ENCODE results near the gene CMSS1. TPM values are rescaled to one million over a fixed set of nuclear protein-coding genes. Genes with fewer than 3 reads are reported as not detected.

The CMSS1 gene
- total RNA-seq, 1 experiment from 2014 or later = 98.6 TPM

GRCh38 chr3:99859825-99860224, 42.2 kb downstream of the CMSS1 start:
- TF ChIP-seq EZH2 (IDR thresholded peaks at IDR 0.05; ENCODE audit: borderline replicate concordance, low read depth, low read length, poor library complexity, severe bottlenecking) (no peak), CTCF (conservative IDR thresholded peaks at IDR 0.05; ENCODE audit: low read depth, low read length) (no peak)
- no peak overlapping the region for H3K27ac ChIP-seq (ENCODE audit: low read depth, low read length, poor library complexity, severe bottlenecking)
- no peaks in the 10 kb centered on the region for H3K9me3 ChIP-seq (ENCODE audit: low read depth, low read length, poor library complexity, severe bottlenecking)
- no peaks in the 10 kb centered on the region for H3K36me3 ChIP-seq (ENCODE audit: insufficient read depth, low read length, poor library complexity, severe bottlenecking)
- H3K27me3 ChIP-seq (replicated peaks; ENCODE audit: insufficient read depth, low read depth, low read length, poor library complexity) = no peaks in the 10 kb centered on the region
- intact Hi-C loops (cut with micrococcal nuclease; ENCODE audit: unreplicated experiment) = no loop called here
- ChIA-PET POLR2A (ENCODE audit: low non-redundant PET) (no interaction called here), CTCF (no interaction called here)
- peak; percentile 49 for DNase-seq (ENCODE audit: low spot score)
- no peak overlapping the region for H3K4me3 ChIP-seq (ENCODE audit: low read depth, low read length, poor library complexity, severe bottlenecking)
- no TSS peak for BruUV-seq (replicated peaks)
- peaks cover 20% of the 10 kb centered on the region for H3K4me1 ChIP-seq (ENCODE audit: insufficient read depth, low read length, poor library complexity, severe bottlenecking)

- Histone ChIP-seq H3K9me3 (ENCODE audit: low read depth, low read length, poor library complexity, severe bottlenecking) (no peaks in the 10 kb centered on the region), H3K36me3 (ENCODE audit: insufficient read depth, low read length, poor library complexity, severe bottlenecking) (no peaks in the 10 kb centered on the region), H3K4me3 (ENCODE audit: low read depth, low read length, poor library complexity, severe bottlenecking) (no peak overlapping the region), H3K27ac (ENCODE audit: low read depth, low read length, poor library complexity, severe bottlenecking) (no peak overlapping the region), H3K27me3 (replicated peaks; ENCODE audit: insufficient read depth, low read depth, low read length, poor library complexity) (no peaks in the 10 kb centered on the region), H3K4me1 (ENCODE audit: insufficient read depth, low read length, poor library complexity, severe bottlenecking) (peaks cover 14% of the 10 kb centered on the region)
- no peak for TF ChIP-seq CTCF (conservative IDR thresholded peaks at IDR 0.05; ENCODE audit: low read depth, low read length)
- no peak for TF ChIP-seq EZH2 (IDR thresholded peaks at IDR 0.05; ENCODE audit: borderline replicate concordance, low read depth, low read length, poor library complexity, severe bottlenecking)
- CTCF ChIA-PET = no interaction called here
- DNase-seq (ENCODE audit: low spot score) = no peak
- intact Hi-C loops (cut with micrococcal nuclease; ENCODE audit: unreplicated experiment) = no loop called here
- POLR2A ChIA-PET (ENCODE audit: low non-redundant PET) = no interaction called here
- BruUV-seq (replicated peaks) = no TSS peak
Measured at GRCh38 chr3:99861216-99861615, 43.6 kb downstream of the CMSS1 start.

GRCh38 chr3:99862208-99862607, 44.5 kb downstream of the CMSS1 start:
- Histone ChIP-seq H3K4me3 (ENCODE audit: low read depth, low read length, poor library complexity, severe bottlenecking) (no peak overlapping the region), H3K4me1 (ENCODE audit: insufficient read depth, low read length, poor library complexity, severe bottlenecking) (peaks cover 13% of the 10 kb centered on the region), H3K36me3 (ENCODE audit: insufficient read depth, low read length, poor library complexity, severe bottlenecking) (no peaks in the 10 kb centered on the region), H3K27ac (ENCODE audit: low read depth, low read length, poor library complexity, severe bottlenecking) (no peak overlapping the region), H3K9me3 (ENCODE audit: low read depth, low read length, poor library complexity, severe bottlenecking) (no peaks in the 10 kb centered on the region), H3K27me3 (replicated peaks; ENCODE audit: insufficient read depth, low read depth, low read length, poor library complexity) (no peaks in the 10 kb centered on the region)
- ChIA-PET POLR2A (ENCODE audit: low non-redundant PET) (no interaction called here), CTCF (no interaction called here)
- no peak for TF ChIP-seq CTCF (conservative IDR thresholded peaks at IDR 0.05; ENCODE audit: low read depth, low read length)
- TF ChIP-seq EZH2 (IDR thresholded peaks at IDR 0.05; ENCODE audit: borderline replicate concordance, low read depth, low read length, poor library complexity, severe bottlenecking) = no peak
- no TSS peak for BruUV-seq (replicated peaks)
- intact Hi-C loops (cut with micrococcal nuclease; ENCODE audit: unreplicated experiment) = no loop called here
- DNase-seq (ENCODE audit: low spot score) = no peak

Data from A673 (cell line).